GM12878 (cell line): ENCODE results near the gene TMEM63B. TPM values are rescaled to one million over a fixed set of nuclear protein-coding genes. Genes with fewer than 3 reads are reported as not detected.

Source experiments
- BHLHE40 ChIP-seq, 2 experiments: fragments of 450-650 bp in 1 of 2; IDR thresholded peaks; 2 replicates each; pipeline ENCODE4 v1.6.1; 2011 to 2017; ENCODE audit warnings: low read depth in 2 of 2, borderline replicate concordance in 1 of 2, improper control_type of control experiment in 1 of 2, low read length in 1 of 2, mild to moderate bottlenecking in 1 of 2
- CBFB ChIP-seq: IDR thresholded peaks from 2 replicates; pipeline ENCODE4 v1.6.1; 2016; ENCODE audit warnings: antibody characterized with exemption, low read depth
- CBX5 ChIP-seq: sonication (generic); IDR thresholded peaks from 2 replicates; pipeline ENCODE4 v1.6.1; 2016; ENCODE audit warnings: low read depth, moderate library complexity, mild to moderate bottlenecking, inconsistent platforms
- CHD1 ChIP-seq: IDR thresholded peaks from 2 replicates; pipeline ENCODE4 v1.6.1; 2012; ENCODE audit warnings: low read depth, low read length, improper control_type of control experiment
- ESRRA ChIP-seq: IDR thresholded peaks from 2 replicates; pipeline ENCODE4 v1.6.1; 2012; ENCODE audit warnings: mild to moderate bottlenecking, low read length, improper control_type of control experiment
- EZH2 ChIP-seq: IDR thresholded peaks from 2 replicates; pipeline ENCODE4 v1.6.1; 2012; ENCODE audit warnings: low read depth, mild to moderate bottlenecking, control low read depth, inconsistent platforms, low read length, borderline replicate concordance; ENCODE audit not compliant: control insufficient read depth
- HCFC1 ChIP-seq: fragments of 150-350 bp; IDR thresholded peaks from 2 replicates; pipeline ENCODE4 v1.6.1; 2014; ENCODE audit warnings: low read length
- HDAC2 ChIP-seq: fragments of 200-600 bp; sonication (generic); IDR thresholded peaks from 2 replicates; pipeline ENCODE4 v1.6.1; 2017
- KDM1A ChIP-seq: fragments of 200-600 bp; sonication (generic); IDR thresholded peaks from 2 replicates; pipeline ENCODE4 v1.6.1; 2016; ENCODE audit warnings: borderline replicate concordance
- MEF2B ChIP-seq: fragments of 450-650 bp; IDR thresholded peaks from 2 replicates; pipeline ENCODE4 v1.6.1; 2018; ENCODE audit warnings: mild to moderate bottlenecking, moderate library complexity; ENCODE audit not compliant: partially characterized antibody, poor library complexity, severe bottlenecking
- MTA2 ChIP-seq: fragments of 450-650 bp; IDR thresholded peaks from 2 replicates; pipeline ENCODE4 v1.6.1; 2016; ENCODE audit warnings: low read depth, mild to moderate bottlenecking, moderate library complexity
- MXI1 ChIP-seq: fragments of 150-350 bp; IDR thresholded peaks from 2 replicates; pipeline ENCODE4 v1.6.1; 2011; ENCODE audit warnings: low read depth, mild to moderate bottlenecking, inconsistent platforms, low read length, improper control_type of control experiment
- POLR2A ChIP-seq: IDR thresholded peaks from 2 replicates; pipeline ENCODE4 v1.6.1; 2011; ENCODE audit warnings: low read depth, mild to moderate bottlenecking, low read length
- SMAD1 ChIP-seq: fragments of 450-650 bp; IDR thresholded peaks from 2 replicates; pipeline ENCODE4 v1.6.1; 2018; ENCODE audit warnings: mild to moderate bottlenecking, low read depth; ENCODE audit not compliant: partially characterized antibody
- SMAD5 ChIP-seq: IDR thresholded peaks from 2 replicates; pipeline ENCODE4 v1.6.1; 2016; ENCODE audit warnings: antibody characterized with exemption, low read depth
- SMC3 ChIP-seq: IDR thresholded peaks from 2 replicates; pipeline ENCODE4 v1.6.1; 2011; ENCODE audit warnings: low read length, improper control_type of control experiment, borderline replicate concordance
- TBL1XR1 ChIP-seq: IDR thresholded peaks from 2 replicates; pipeline ENCODE4 v1.6.1; 2012; ENCODE audit warnings: low read depth, low read length, improper control_type of control experiment
- TCF12 ChIP-seq: IDR thresholded peaks from 2 replicates; pipeline ENCODE4 v1.6.1; 2011; ENCODE audit warnings: low read depth, mild to moderate bottlenecking, low read length
- YY1 ChIP-seq: IDR thresholded peaks from 2 replicates; pipeline ENCODE4 v1.6.1; 2011; ENCODE audit warnings: low read depth, mild to moderate bottlenecking, low read length
- polyA plus RNA-seq, 11 experiments: library from polyadenylated mRNA; depleted of rRNA in 4 of 11; unstranded in 6 of 11; stranded (reverse) in 5 of 11; fragments of >200 nt; fragmentation: Nextera tagmentation in 4 of 11; fragmentation: Illumina TruSeq in 1 of 11; extraction: Ambion mirVana in 4 of 11; extraction: Trizol in 1 of 11; gene quantifications; 1 replicate in 1 of 11; 2 replicates in 10 of 11; pipeline versions ENCODE4 v1.2.1 to v1.2.3, GENCODE V29; 2011 to 2016; ENCODE audit warnings: inconsistent platforms in 2 of 11, missing spikeins in 2 of 11, low read depth in 1 of 11
- total RNA-seq, 4 experiments: library from RNA; depleted of rRNA in 3 of 4; stranded (reverse); fragments of >200 nt in 3 of 4; fragmentation: Illumina TruSeq in 1 of 4; extraction: Trizol in 1 of 4; gene quantifications; 2 replicates each; pipeline versions ENCODE4 v1.2.1 to v1.2.3, GENCODE V29; 2013 to 2021
- TF ChIP-seq, protein P1 (sequence below): fragments of 150-350 bp; IDR thresholded peaks from 2 replicates; pipeline ENCODE4 v1.6.1; 2016; ENCODE audit warnings: low read depth, low read length
- TF ChIP-seq, protein P2 (sequence below): IDR thresholded peaks from 2 replicates; pipeline ENCODE4 v1.6.1; 2012; ENCODE audit warnings: low read depth, low read length, improper control_type of control experiment
- TF ChIP-seq, protein P3 (sequence below): fragments of 450-650 bp; IDR thresholded peaks from 2 replicates; pipeline ENCODE4 v1.6.1; 2018; ENCODE audit warnings: mild to moderate bottlenecking, low read depth, moderate library complexity; ENCODE audit not compliant: partially characterized antibody
- TF ChIP-seq, protein P4 (sequence below): IDR thresholded peaks from 2 replicates; pipeline ENCODE4 v1.6.1; 2012; ENCODE audit warnings: low read depth, low read length, improper control_type of control experiment

TMEM63B gene
- total and polyA plus RNA-seq, 10 of the 15 experiments (the other 5 are each of a cell fraction or from before 2014, with no cell fraction given): 0.09 to 15.0 (median 7.1) TPM; not detected in 1

DNA sequence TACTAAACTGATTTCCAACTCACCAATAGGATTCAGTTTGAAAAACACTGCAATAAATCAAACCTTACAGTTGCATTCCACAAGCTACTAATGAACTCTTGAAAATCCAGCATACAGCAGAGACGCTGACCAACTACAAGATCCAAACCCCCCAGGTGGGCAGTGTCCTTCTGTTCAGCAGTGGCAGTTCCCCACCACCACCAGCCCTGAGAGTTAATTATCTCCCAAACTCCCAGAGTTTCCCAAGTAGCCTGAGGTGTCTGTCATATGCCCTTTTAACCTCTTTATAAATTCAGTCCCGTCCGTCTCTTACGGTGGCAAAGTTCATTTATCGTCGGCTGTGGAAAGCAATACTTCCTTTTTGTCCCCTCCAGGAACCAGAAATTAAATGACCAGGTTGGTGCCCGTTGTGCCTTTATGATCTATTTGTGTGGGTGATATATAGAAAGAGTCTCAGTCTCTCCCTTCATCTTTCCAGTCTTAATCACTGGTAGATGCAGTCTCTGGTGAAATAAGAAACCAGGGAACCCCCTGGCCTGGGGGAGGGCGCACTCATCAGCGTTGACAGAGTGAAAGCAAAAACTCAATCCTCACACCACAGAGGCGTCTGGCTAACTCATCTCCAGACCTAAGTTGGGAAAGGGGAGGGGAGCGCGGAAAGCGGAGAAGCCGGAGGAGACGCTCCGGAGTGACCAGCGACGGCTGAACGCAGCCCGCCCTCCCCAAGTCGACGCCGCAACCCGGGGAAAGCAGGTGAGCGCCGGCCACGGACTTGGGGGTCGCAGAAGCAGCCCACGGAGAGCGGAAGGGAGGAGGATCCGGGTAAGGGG is 819 bp upstream of the TMEM63B start (continued):
- TF ChIP-seq, protein P1, sequence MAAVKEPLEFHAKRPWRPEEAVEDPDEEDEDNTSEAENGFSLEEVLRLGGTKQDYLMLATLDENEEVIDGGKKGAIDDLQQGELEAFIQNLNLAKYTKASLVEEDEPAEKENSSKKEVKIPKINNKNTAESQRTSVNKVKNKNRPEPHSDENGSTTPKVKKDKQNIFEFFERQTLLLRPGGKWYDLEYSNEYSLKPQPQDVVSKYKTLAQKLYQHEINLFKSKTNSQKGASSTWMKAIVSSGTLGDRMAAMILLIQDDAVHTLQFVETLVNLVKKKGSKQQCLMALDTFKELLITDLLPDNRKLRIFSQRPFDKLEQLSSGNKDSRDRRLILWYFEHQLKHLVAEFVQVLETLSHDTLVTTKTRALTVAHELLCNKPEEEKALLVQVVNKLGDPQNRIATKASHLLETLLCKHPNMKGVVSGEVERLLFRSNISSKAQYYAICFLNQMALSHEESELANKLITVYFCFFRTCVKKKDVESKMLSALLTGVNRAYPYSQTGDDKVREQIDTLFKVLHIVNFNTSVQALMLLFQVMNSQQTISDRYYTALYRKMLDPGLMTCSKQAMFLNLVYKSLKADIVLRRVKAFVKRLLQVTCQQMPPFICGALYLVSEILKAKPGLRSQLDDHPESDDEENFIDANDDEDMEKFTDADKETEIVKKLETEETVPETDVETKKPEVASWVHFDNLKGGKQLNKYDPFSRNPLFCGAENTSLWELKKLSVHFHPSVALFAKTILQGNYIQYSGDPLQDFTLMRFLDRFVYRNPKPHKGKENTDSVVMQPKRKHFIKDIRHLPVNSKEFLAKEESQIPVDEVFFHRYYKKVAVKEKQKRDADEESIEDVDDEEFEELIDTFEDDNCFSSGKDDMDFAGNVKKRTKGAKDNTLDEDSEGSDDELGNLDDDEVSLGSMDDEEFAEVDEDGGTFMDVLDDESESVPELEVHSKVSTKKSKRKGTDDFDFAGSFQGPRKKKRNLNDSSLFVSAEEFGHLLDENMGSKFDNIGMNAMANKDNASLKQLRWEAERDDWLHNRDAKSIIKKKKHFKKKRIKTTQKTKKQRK: no peak
- TF ChIP-seq YY1 (no peak), KDM1A (no peak), POLR2A (no peak; the same call in 1 of the 2 replicates), BHLHE40 (IDR thresholded peaks at IDR 0.05; ENCODE audit: borderline replicate concordance in 1 of 2, low read depth in 2 of 2, low read length in 1 of 2) (0 out of 4 replicates have a peak, but pooled peaks of 1 of the 2 experiments have one; percentile 8), MEF2B (no peak), CHD1 (no peak), HCFC1 (no peak), MXI1 (no peak), HDAC2 (no peak), SMAD5 (no peak), SMAD1 (no peak), CBFB (no peak), TBL1XR1 (no peak), ESRRA (no peak), SMC3 (no peak), EZH2 (no peak), CBX5 (no peak), TCF12 (0 out of 2 replicates have a peak, but pooled peaks have one; percentile 9), MTA2 (peak; percentile 27; the same call in 1 of the 2 replicates)
- TF ChIP-seq, protein P2, sequence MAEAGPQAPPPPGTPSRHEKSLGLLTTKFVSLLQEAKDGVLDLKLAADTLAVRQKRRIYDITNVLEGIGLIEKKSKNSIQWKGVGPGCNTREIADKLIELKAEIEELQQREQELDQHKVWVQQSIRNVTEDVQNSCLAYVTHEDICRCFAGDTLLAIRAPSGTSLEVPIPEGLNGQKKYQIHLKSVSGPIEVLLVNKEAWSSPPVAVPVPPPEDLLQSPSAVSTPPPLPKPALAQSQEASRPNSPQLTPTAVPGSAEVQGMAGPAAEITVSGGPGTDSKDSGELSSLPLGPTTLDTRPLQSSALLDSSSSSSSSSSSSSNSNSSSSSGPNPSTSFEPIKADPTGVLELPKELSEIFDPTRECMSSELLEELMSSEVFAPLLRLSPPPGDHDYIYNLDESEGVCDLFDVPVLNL: no peak
- TF ChIP-seq, protein P3, sequence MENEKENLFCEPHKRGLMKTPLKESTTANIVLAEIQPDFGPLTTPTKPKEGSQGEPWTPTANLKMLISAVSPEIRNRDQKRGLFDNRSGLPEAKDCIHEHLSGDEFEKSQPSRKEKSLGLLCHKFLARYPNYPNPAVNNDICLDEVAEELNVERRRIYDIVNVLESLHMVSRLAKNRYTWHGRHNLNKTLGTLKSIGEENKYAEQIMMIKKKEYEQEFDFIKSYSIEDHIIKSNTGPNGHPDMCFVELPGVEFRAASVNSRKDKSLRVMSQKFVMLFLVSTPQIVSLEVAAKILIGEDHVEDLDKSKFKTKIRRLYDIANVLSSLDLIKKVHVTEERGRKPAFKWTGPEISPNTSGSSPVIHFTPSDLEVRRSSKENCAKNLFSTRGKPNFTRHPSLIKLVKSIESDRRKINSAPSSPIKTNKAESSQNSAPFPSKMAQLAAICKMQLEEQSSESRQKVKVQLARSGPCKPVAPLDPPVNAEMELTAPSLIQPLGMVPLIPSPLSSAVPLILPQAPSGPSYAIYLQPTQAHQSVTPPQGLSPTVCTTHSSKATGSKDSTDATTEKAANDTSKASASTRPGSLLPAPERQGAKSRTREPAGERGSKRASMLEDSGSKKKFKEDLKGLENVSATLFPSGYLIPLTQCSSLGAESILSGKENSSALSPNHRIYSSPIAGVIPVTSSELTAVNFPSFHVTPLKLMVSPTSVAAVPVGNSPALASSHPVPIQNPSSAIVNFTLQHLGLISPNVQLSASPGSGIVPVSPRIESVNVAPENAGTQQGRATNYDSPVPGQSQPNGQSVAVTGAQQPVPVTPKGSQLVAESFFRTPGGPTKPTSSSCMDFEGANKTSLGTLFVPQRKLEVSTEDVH: no peak
- TF ChIP-seq, protein P4, sequence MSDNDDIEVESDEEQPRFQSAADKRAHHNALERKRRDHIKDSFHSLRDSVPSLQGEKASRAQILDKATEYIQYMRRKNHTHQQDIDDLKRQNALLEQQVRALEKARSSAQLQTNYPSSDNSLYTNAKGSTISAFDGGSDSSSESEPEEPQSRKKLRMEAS: no peak
